GM06990 (cell line): ENCODE data around the gene HMGCL.
A peak's percentile ranks its signal among the peaks of the same experiment; 100 is the strongest.
"Not testable (repeated sequence)": the region's sequence is repeated elsewhere in the genome, so short reads cannot be mapped to it uniquely, and the experiment has no call there.

Experiments used
- DNase-seq: peaks from one replicate; pipeline ENCODE4 v3.0.0-alpha.2; 2011; ENCODE audit not compliant: insufficient read length; ENCODE audit errors: extremely low read depth
- H3K27me3 ChIP-seq: replicated peaks from 2 replicates; pipeline ENCODE4 v1.6.0; 2011; ENCODE audit warnings: low read length; ENCODE audit not compliant: control insufficient read depth, insufficient read depth
- H3K36me3 ChIP-seq: 2 replicates; pipeline ENCODE4 v1.5.1; 2011; ENCODE audit warnings: low read length; ENCODE audit not compliant: control insufficient read depth, insufficient read depth
- H3K4me3 ChIP-seq: replicated peaks from 2 replicates; pipeline ENCODE4 v1.5.1; 2011; ENCODE audit warnings: low read depth, mild to moderate bottlenecking, control low read depth, low read length
- CTCF ChIP-seq: IDR thresholded peaks from 2 replicates; pipeline ENCODE4 v1.5.1; 2011; ENCODE audit warnings: low read length, control low read depth, mild to moderate bottlenecking, inconsistent platforms; ENCODE audit not compliant: insufficient read depth, poor library complexity, severe bottlenecking

HMGCL gene

DNA sequence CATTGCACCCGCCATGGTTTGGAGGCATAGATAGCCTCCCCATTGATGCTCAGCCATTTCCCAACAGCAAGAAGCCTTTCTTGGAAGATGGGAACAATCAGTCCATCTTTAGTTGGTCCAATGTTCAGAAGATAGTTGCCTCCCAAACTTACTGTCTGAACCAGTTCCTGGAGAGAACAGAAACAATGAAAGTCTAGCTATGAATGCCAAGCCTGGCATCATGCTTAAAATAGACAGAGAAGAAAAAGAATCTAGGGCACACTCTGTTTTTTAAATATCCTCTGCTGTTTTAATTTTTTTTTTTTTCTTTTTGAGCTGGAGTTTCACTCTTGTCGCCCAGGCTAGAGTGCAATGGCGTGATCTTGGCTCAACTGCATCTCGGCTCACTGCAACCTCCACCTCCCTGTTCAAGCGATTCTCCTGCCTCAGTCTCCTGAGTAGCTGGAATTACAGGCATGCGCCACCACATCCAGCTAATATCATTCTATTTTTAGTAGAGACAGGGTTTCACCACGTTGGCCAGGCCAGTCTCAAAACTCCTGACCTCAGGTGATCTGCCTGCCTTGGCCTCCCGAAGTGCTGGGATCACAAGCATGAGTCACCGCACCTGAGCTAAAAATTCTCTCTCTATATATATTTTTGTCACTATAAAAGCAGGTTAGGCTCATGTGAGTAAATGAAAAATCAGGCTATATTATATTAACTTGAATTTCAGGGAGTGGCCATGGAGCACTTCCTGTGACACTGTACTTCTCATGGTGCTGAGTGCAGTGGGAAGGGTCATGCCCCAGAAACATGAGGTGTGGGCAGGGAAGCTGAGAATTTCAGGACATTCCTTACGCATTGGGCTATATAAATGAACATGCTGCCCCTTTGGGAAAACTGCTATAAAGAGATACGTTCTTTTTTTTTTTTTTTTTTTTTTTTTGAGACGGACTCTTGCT lies 23.7 kb upstream of the HMGCL start:
- Histone ChIP-seq H3K4me3 (no peak overlapping the region), H3K36me3 (peaks cover 18% of the 10 kb centered on the region), H3K27me3 (no peaks in the 10 kb centered on the region)
- no peak for DNase-seq
- TF ChIP-seq CTCF: no peak

DNA sequence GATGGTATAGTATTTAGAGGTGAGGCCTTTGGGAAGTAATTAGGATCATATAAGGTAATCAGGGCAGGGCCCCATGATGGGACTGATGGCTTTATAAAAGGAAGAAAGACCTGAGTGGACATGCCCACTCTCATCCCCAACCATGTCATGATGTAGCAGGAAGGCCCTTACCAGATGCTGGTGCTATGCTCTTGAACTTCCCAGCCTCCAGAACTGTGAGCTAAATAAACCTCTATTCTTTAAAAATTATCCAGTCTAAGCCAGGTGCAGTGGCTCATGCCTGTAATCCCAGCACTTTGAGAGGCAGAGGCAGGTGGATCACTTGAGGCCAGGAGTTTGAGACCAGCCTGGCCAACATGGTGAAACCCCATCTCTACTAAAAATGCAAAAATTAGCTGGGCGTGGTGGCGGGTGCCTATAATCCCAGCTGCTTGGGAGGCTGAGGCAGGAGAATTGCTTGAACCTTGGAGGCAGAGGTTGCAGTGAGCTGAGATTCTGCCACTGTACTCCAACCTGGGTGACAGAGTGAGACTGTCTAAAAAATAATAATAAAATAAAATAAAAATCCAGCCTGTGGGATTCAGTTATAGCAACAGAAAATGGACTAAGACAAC lies 22.4 kb upstream of the HMGCL start:
- not testable (repeated sequence) for H3K27me3 ChIP-seq, H3K4me3 ChIP-seq, DNase-seq
- peaks cover 18% of the 10 kb centered on the region for H3K36me3 ChIP-seq

GRCh38 chr1:23845163-23845562 lies 19.9 kb upstream of the HMGCL start:
- no peak overlapping the region for H3K4me3 ChIP-seq
- no peak for DNase-seq
- H3K27me3 ChIP-seq: no peaks in the 10 kb centered on the region
- TF ChIP-seq CTCF: no peak
- H3K36me3 ChIP-seq: peaks cover 17% of the 10 kb centered on the region

DNA sequence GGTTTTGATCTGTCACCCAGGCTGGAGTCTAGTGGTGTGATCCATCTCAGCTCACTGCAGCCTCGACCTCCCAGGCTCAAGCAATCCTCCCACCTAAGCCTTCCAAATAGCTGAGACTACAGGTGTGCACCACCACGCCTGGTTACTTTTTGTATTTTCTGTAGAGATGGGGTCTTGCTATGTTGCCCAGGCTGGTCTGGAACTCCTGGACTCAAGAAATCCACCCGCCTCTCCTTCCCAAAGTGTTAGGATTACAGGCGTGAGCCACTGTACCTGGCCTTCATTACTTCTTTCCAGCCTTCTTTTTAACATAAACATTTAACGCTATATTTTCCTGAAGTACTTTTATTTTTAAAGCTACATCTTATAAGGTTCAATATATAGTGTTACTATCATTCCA lies 18.4 kb upstream of the HMGCL start:
- Histone ChIP-seq H3K36me3 (peaks cover 16% of the 10 kb centered on the region), H3K27me3 (no peaks in the 10 kb centered on the region), H3K4me3 (no peak overlapping the region)
- DNase-seq: no peak
- no peak for TF ChIP-seq CTCF

DNA sequence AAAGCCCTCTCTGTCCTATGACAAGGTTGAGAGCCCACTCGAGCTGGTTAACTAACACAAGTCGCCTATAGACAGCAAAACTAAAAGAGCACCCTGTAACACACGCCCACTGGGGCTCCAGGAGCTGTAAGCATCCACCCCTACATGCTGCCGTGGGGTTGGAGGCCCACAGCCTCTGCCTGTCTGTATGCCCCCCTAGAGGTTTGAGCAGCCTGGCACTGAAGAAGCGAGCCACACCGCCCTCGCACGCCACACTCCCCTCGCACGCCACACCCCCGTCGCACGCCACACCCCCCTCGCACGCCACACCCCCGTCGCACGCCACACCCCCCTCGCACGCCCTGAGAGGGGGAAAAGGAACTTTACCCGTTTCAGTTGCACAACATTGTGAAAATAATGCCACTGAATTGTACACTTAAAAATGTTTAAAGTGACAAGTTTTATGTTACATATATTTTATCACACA lies 13.2 kb upstream of the HMGCL start:
- peak; percentile 69 for DNase-seq
- Histone ChIP-seq H3K36me3 (no peaks in the 10 kb centered on the region), H3K27me3 (no peaks in the 10 kb centered on the region), H3K4me3 (peak overlapping the region; percentile 36; the same call in 1 of the 2 replicates)
- TF ChIP-seq CTCF: no peak

- Histone ChIP-seq H3K36me3 (no peaks in the 10 kb centered on the region), H3K27me3 (no peaks in the 10 kb centered on the region), H3K4me3 (peak overlapping the region; percentile 36; the same call in 1 of the 2 replicates)
- no peak for TF ChIP-seq CTCF
- DNase-seq: peak; percentile 9
Observed at GRCh38 chr1:23837908-23838307, 12.7 kb upstream of the HMGCL start.
